Loucy (cell line): ENCODE data around the gene RASA4B.

ENCODE experiments used
- H2AFZ ChIP-seq: fragments of 200-600 bp; sonication (generic); 2 replicates; pipeline ENCODE4 v1.6.0; 2016; ENCODE audit warnings: antibody characterized with exemption, mild to moderate bottlenecking, low read length, moderate library complexity
- H3F3A ChIP-seq: fragments of 200-600 bp; 2 replicates; pipeline ENCODE4 v1.6.0; 2016; ENCODE audit warnings: antibody characterized with exemption, low read depth, mild to moderate bottlenecking
- H3K27me3 ChIP-seq: fragments of 200-600 bp; sonication (generic); 2 replicates; pipeline ENCODE4 v1.6.1; 2014; ENCODE audit warnings: low read length, mild to moderate bottlenecking; ENCODE audit not compliant: insufficient read depth, poor library complexity, severe bottlenecking
- H3K36me3 ChIP-seq: fragments of 200-600 bp; sonication (generic); 2 replicates; pipeline ENCODE4 v1.6.1; 2016; ENCODE audit warnings: low read length; ENCODE audit not compliant: insufficient read depth
- H3K4me1 ChIP-seq: fragments of 200-600 bp; sonication (generic); 2 replicates; pipeline ENCODE4 v1.5.1; 2014; ENCODE audit warnings: low read length, mild to moderate bottlenecking; ENCODE audit not compliant: insufficient read depth, poor library complexity, severe bottlenecking
- H3K4me2 ChIP-seq: fragments of 200-600 bp; sonication (generic); 2 replicates; pipeline ENCODE4 v1.6.0; 2014; ENCODE audit warnings: antibody characterized with exemption, low read length, low read depth, mild to moderate bottlenecking; ENCODE audit not compliant: poor library complexity, severe bottlenecking
- H3K4me3 ChIP-seq: fragments of 200-600 bp; sonication (generic); 2 replicates; pipeline ENCODE4 v1.5.1; 2014; ENCODE audit warnings: low read length, mild to moderate bottlenecking, mixed read lengths; ENCODE audit not compliant: poor library complexity, severe bottlenecking
- H3K79me2 ChIP-seq: fragments of 200-600 bp; sonication (generic); 2 replicates; pipeline ENCODE4 v1.6.1; 2014; ENCODE audit warnings: low read length; ENCODE audit not compliant: insufficient read depth
- H3K9ac ChIP-seq: fragments of 200-600 bp; sonication (generic); 2 replicates; pipeline ENCODE4 v1.6.0; 2014; ENCODE audit warnings: mild to moderate bottlenecking, low read depth, low read length, moderate library complexity; ENCODE audit not compliant: poor library complexity, severe bottlenecking
- H3K9me2 ChIP-seq: fragments of 200-600 bp; sonication (generic); replicated peaks from 2 replicates; pipeline ENCODE4 v1.6.1; 2016; ENCODE audit warnings: low read depth, low read length, mixed read lengths
- H3K9me3 ChIP-seq: fragments of 200-600 bp; sonication (generic); 2 replicates; pipeline ENCODE4 v1.6.1; 2014; ENCODE audit warnings: mild to moderate bottlenecking, antibody characterized with exemption, low read length, low read depth; ENCODE audit not compliant: insufficient read depth
- H4K20me1 ChIP-seq: fragments of 200-600 bp; sonication (generic); 2 replicates; pipeline ENCODE4 v1.6.0; 2014; ENCODE audit warnings: antibody characterized with exemption, low read length, mild to moderate bottlenecking; ENCODE audit not compliant: insufficient read depth, poor library complexity, severe bottlenecking
- CTCF ChIP-seq: fragments of 200-600 bp; sonication (generic); conservative IDR thresholded peaks from 2 replicates; pipeline ENCODE4 v1.5.1; 2014; ENCODE audit warnings: mild to moderate bottlenecking, antibody characterized with exemption, low read length
- EZH2phosphoT487 ChIP-seq: fragments of 200-600 bp; IDR thresholded peaks from 2 replicates; pipeline ENCODE4 v1.6.1; 2018; ENCODE audit warnings: antibody characterized with exemption, mild to moderate bottlenecking, moderate library complexity, borderline replicate concordance

RASA4B gene

DNA sequence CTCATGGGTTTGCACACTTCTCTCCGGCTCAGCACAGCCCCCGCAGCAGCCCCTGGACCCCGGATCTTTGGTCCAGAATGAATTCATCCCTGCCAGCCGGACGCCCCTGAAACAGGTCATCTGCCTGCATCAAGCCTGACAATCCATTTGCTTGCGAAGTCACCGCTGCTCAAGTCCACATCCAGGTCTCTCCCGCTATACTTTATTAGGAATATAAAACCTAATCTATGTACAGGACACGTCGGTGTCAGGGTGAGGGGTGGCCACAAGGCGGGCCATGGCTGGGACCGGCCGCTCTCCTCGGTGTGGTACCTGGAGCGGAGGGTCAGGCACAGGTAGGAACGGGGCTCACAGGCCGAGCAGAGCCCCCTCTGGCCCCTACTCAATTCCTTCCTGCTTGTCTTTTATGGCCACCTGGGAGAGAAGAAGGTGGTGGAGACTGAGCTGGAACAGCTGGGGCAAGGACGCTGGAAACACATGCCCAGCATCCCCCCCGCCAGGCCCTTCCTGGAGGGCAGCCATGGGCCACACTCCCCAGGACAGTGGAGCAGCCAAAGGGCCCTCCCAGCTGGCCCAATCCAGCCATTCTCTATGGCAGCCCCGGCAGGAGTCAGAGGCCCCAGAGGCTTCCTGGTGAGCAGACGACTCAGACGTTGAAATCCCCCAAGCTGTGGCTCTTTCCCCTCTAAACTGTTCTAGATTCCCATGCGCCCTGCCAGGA is 44.1 kb downstream of the RASA4B start:
- Histone ChIP-seq H3K4me1 (no peaks in the 10 kb centered on the region), H3K4me2 (no peak overlapping the region), H3F3A (no peaks in the 10 kb centered on the region), H2AFZ (no peak overlapping the region), H3K4me3 (no peak overlapping the region), H3K9me3 (no peaks in the 10 kb centered on the region), H3K79me2 (no peaks in the 10 kb centered on the region), H3K9ac (no peak overlapping the region), H3K27me3 (no peaks in the 10 kb centered on the region), H3K9me2 (no peaks in the 10 kb centered on the region), H4K20me1 (no peaks in the 10 kb centered on the region), H3K36me3 (peaks cover 10% of the 10 kb centered on the region; the same call in 1 of the 2 replicates)
- no peak for TF ChIP-seq EZH2phosphoT487
- no peak for TF ChIP-seq CTCF

GRCh38 chr7:102472126-102473041 is 45.2 kb downstream of the RASA4B start:
- Histone ChIP-seq H4K20me1 (no peaks in the 10 kb centered on the region), H3K9ac (no peak overlapping the region), H3K36me3 (peaks cover 10% of the 10 kb centered on the region; the same call in 1 of the 2 replicates)

GRCh38 chr7:102471791-102472125 is 45.8 kb downstream of the RASA4B start:
- no peak overlapping the region for H3K4me3 ChIP-seq
- H3F3A ChIP-seq: no peaks in the 10 kb centered on the region
- H2AFZ ChIP-seq: no peak overlapping the region
- no peak for TF ChIP-seq EZH2phosphoT487
- TF ChIP-seq CTCF: no peak
- H3K9me2 ChIP-seq: no peaks in the 10 kb centered on the region
- H3K9me3 ChIP-seq: no peaks in the 10 kb centered on the region
- no peaks in the 10 kb centered on the region for H3K4me1 ChIP-seq
- H3K4me2 ChIP-seq: no peak overlapping the region
- no peaks in the 10 kb centered on the region for H4K20me1 ChIP-seq
- H3K36me3 ChIP-seq: peaks cover 10% of the 10 kb centered on the region; the same call in 1 of the 2 replicates
- no peaks in the 10 kb centered on the region for H3K27me3 ChIP-seq
- H3K9ac ChIP-seq: no peak overlapping the region
- no peaks in the 10 kb centered on the region for H3K79me2 ChIP-seq

More at GRCh38 chr7:102472126-102473041, 45.2 kb downstream of the RASA4B start:
- no peak overlapping the region for H3K4me2 ChIP-seq
- no peaks in the 10 kb centered on the region for H3K27me3 ChIP-seq
- H3K79me2 ChIP-seq: no peaks in the 10 kb centered on the region
- H3K9me3 ChIP-seq: no peaks in the 10 kb centered on the region
- TF ChIP-seq EZH2phosphoT487 (no peak), CTCF (no peak)
- H2AFZ ChIP-seq: no peak overlapping the region
- no peaks in the 10 kb centered on the region for H3K4me1 ChIP-seq
- no peaks in the 10 kb centered on the region for H3K9me2 ChIP-seq
- H3K4me3 ChIP-seq: no peak overlapping the region
- H3F3A ChIP-seq: no peaks in the 10 kb centered on the region
